ENCODE measurements around the gene RPA1. TPM values are rescaled to one million over a fixed set of nuclear protein-coding genes. Genes with fewer than 3 reads are reported as not detected.

RPA1 gene
- total and polyA plus RNA-seq, 2 of the 8 experiments (the other 6 are each of a cell fraction or from before 2014, with no cell fraction given) = 79.1 to 194 TPM

DNA sequence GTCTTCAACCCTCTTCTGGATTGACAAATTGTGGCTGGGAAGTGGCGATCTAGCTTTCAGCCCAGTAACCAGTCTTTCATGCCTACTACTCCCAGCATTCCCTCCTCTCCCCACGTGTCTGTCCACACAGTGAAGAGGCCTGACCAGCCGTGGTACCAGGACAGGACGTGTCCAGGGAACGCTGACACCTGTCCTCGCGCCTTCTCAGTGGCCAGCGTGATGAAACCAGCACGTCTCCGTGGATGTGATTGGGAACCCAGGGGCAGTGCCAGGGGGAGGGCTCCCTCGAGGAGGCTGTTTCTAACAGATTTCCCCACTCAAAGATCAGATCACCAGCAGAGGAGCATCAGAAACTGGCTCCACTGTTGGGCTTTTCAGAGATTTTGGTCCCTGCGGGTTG is 69.1 kb downstream of the RPA1 start:
- H3K79me1 ChIP-seq (ENCODE audit: low read depth, low read length) = no peaks in the 10 kb centered on the region
- no peak for FAIRE-seq
- WGBS, 2 experiments (ENCODE audit: extremely low coverage in 1 of 2, insufficient coverage in 1 of 2, insufficient read length in 1 of 2, insufficient replicate concordance in 2 of 2, low coverage in 1 of 2, low lambda C conversion rate in 2 of 2, missing lambda C conversion rate in 1 of 2) = 95% methylated on average over 12 of the region's 12 CpGs; no CpG with 5 or more reads in 1 of the 2 experiments
- TF ChIP-seq TAF1 (IDR thresholded peaks at IDR 0.05; ENCODE audit: low read depth, low read length) (no peak), RXRA (IDR thresholded peaks at IDR 0.05; ENCODE audit: insufficient read depth, low read depth, low read length) (no peak)
- H3K27me3 ChIP-seq (replicated peaks in 1 of 4; ENCODE audit: control insufficient read depth in 3 of 4, extremely low read depth in 1 of 4, insufficient read depth in 3 of 4, low read length in 3 of 4) = peaks cover 0 to under 1% (median 0%) of the 10 kb centered on the region in 4 experiments; a peak in 1 of 7 replicates
- H3K18ac ChIP-seq (ENCODE audit: extremely low read depth, low read length) = no peak overlapping the region
- H3K4ac ChIP-seq (replicated peaks; ENCODE audit: insufficient read length, low read depth, low read length) = no peak overlapping the region
- no peak overlapping the region for H2AK5ac ChIP-seq (ENCODE audit: low read depth, low read length)
- no peaks in the 10 kb centered on the region for H3K79me2 ChIP-seq (ENCODE audit: control insufficient read depth in 1 of 2, insufficient read depth in 2 of 2, low read length in 2 of 2)
- H3K14ac ChIP-seq (ENCODE audit: insufficient read length) = no peak overlapping the region
- H4K91ac ChIP-seq (replicated peaks; ENCODE audit: insufficient read length, low read length) = no peak overlapping the region
- H3K9ac ChIP-seq (replicated peaks in 1 of 4; ENCODE audit: extremely low read depth in 1 of 4, low read depth in 3 of 4, low read length in 3 of 4) = no peak overlapping the region
- no peak overlapping the region for H2BK15ac ChIP-seq (ENCODE audit: low read length)
- H4K5ac ChIP-seq (ENCODE audit: insufficient read length, low read depth, low read length) = no peak overlapping the region
- ChIA-PET CTCF (ENCODE audit: partially characterized antibody) (interaction anchor here (0.6 kb wide), 1 partner anchor 43 kb away, joined by 3 read pairs; no protein-coding TSS in a partner anchor), POLR2A (ENCODE audit: partially characterized antibody) (interaction anchor here (0.7 kb wide), 1 partner anchor 221 kb away, joined by 3 read pairs; no protein-coding TSS in a partner anchor)
- H4K20me1 ChIP-seq (replicated peaks in 1 of 2; ENCODE audit: control insufficient read depth in 1 of 2, insufficient read depth in 2 of 2, low read length in 2 of 2) = peaks cover 5 to 6% of the 10 kb centered on the region in 2 experiments
- H3K9me3 ChIP-seq (ENCODE audit: insufficient read depth in 2 of 2, low read depth in 1 of 2, low read length in 1 of 2) = no peaks in the 10 kb centered on the region
- no peak for DNase-seq (ENCODE audit: low read depth in 1 of 2, low spot score in 2 of 2)
- H3K36me3 ChIP-seq (ENCODE audit: control insufficient read depth in 2 of 4, insufficient read depth in 4 of 4, low read length in 3 of 4) = peaks cover 10 to 41% (median 28%) of the 10 kb centered on the region in 4 experiments
- H2BK12ac ChIP-seq (ENCODE audit: low read depth, low read length) = no peak overlapping the region
- no peak overlapping the region for H2BK5ac ChIP-seq (ENCODE audit: low read depth, low read length)
- no peak overlapping the region for H3K23ac ChIP-seq (ENCODE audit: insufficient read length)
- H2AFZ ChIP-seq (ENCODE audit: low read length) = no peak overlapping the region
- no peaks in the 10 kb centered on the region for H3K4me1 ChIP-seq (replicated peaks in 1 of 4; ENCODE audit: control insufficient read depth in 3 of 4, insufficient read depth in 4 of 4, low read length in 3 of 4)
- no peak overlapping the region for H3K56ac ChIP-seq (replicated peaks; ENCODE audit: insufficient read length, low read depth, low read length)
- no peak overlapping the region for H3K4me2 ChIP-seq (ENCODE audit: insufficient read depth in 1 of 2, low read depth in 2 of 2, low read length in 2 of 2)
- no peak overlapping the region for H2BK20ac ChIP-seq (ENCODE audit: low read length)
- no peak overlapping the region for H2BK120ac ChIP-seq (replicated peaks; ENCODE audit: low read depth, low read length)
- H4K8ac ChIP-seq (ENCODE audit: extremely low read depth, insufficient read depth, low read length) = no peak overlapping the region
- H3K23me2 ChIP-seq (ENCODE audit: low read depth, low read length) = no peaks in the 10 kb centered on the region
- H3K27ac ChIP-seq (ENCODE audit: low read depth, low read length) = no peak overlapping the region
- H3K4me3 ChIP-seq (ENCODE audit: extremely low read depth in 1 of 4, insufficient read depth in 2 of 4, low read depth in 3 of 4, low read length in 4 of 4) = no peak overlapping the region

All from H1 (cell line).